GM23338 (cell line): Measurements from ENCODE around the gene KIFC1. TPM values are rescaled to one million over a fixed set of nuclear protein-coding genes. Genes with fewer than 3 reads are reported as not detected.

Experiments used
- ATAC-seq: fragments of 200-7000 bp; cut with Tn5 transposase; 3 replicates; pipeline ENCODE4 v1.9.1; 2020
- DNase-seq: peaks from one replicate; pipeline ENCODE4 v3.0.0-alpha.2; 2015; ENCODE audit warnings: low spot score
- H2AFZ ChIP-seq: fragments of 200-600 bp; sonication (generic); 2 replicates; pipeline ENCODE4 v1.8.0; 2016; ENCODE audit warnings: antibody characterized with exemption, mild to moderate bottlenecking, moderate library complexity
- H3F3A ChIP-seq: fragments of 200-600 bp; sonication (generic); replicated peaks from 2 replicates; pipeline ENCODE4 v1.8.0; 2017; ENCODE audit warnings: antibody characterized with exemption, mixed run types, low read depth
- H3K27ac ChIP-seq: fragments of 200-600 bp; sonication (generic); 2 replicates; pipeline ENCODE4 v1.6.1; 2016; ENCODE audit warnings: low read depth
- H3K27me3 ChIP-seq: fragments of 200-600 bp; sonication (generic); 2 replicates; pipeline ENCODE4 v1.8.0; 2016; ENCODE audit warnings: mild to moderate bottlenecking, mixed run types, moderate library complexity; ENCODE audit not compliant: insufficient read depth
- H3K36me3 ChIP-seq: fragments of 200-600 bp; sonication (generic); 2 replicates; pipeline ENCODE4 v1.8.0; 2016; ENCODE audit warnings: mild to moderate bottlenecking; ENCODE audit not compliant: insufficient read depth
- H3K4me1 ChIP-seq: fragments of 200-600 bp; sonication (generic); 2 replicates; pipeline ENCODE4 v1.8.0; 2016; ENCODE audit warnings: mild to moderate bottlenecking, moderate library complexity; ENCODE audit not compliant: insufficient read depth
- H3K4me2 ChIP-seq: fragments of 200-600 bp; sonication (generic); 2 replicates; pipeline ENCODE4 v1.7.1; 2017; ENCODE audit warnings: mixed run types
- H3K4me3 ChIP-seq: fragments of 200-600 bp; sonication (generic); 2 replicates; pipeline ENCODE4 v1.6.1; 2016; ENCODE audit warnings: mixed run types
- H3K79me2 ChIP-seq: fragments of 200-600 bp; sonication (generic); replicated peaks from 2 replicates; pipeline ENCODE4 v1.8.0; 2017; ENCODE audit warnings: mild to moderate bottlenecking; ENCODE audit not compliant: insufficient read depth
- H3K9me2 ChIP-seq: fragments of 200-600 bp; sonication (generic); 2 replicates; pipeline ENCODE4 v1.8.0; 2017; ENCODE audit not compliant: insufficient read depth
- H4K20me1 ChIP-seq: fragments of 200-600 bp; sonication (generic); replicated peaks from 2 replicates; pipeline ENCODE4 v1.8.0; 2017; ENCODE audit warnings: mild to moderate bottlenecking; ENCODE audit not compliant: insufficient read depth
- H3K27ac Mint-ChIP-seq: 2 replicates; pipeline ENCODE4 v1.8.0; 2020; ENCODE audit warnings: inconsistent platforms, mild to moderate bottlenecking, moderate library complexity, mixed read lengths
- H3K27me3 Mint-ChIP-seq: 3 replicates; pipeline ENCODE4 v1.8.0; 2022; ENCODE audit warnings: low read depth, mild to moderate bottlenecking, moderate library complexity, mixed read lengths, inconsistent platforms; ENCODE audit not compliant: insufficient read depth, poor library complexity
- H3K36me3 Mint-ChIP-seq: 3 replicates; pipeline ENCODE4 v1.8.0; 2021; ENCODE audit warnings: low read depth, mild to moderate bottlenecking, inconsistent platforms, moderate library complexity, mixed read lengths
- H3K4me1 Mint-ChIP-seq: 3 replicates; pipeline ENCODE4 v1.8.0; 2020; ENCODE audit warnings: mild to moderate bottlenecking, inconsistent platforms, mixed read lengths
- H3K4me3 Mint-ChIP-seq: 3 replicates; pipeline ENCODE4 v1.8.0; 2021; ENCODE audit warnings: moderate library complexity, mild to moderate bottlenecking, inconsistent platforms, mixed read lengths
- H3K9me3 Mint-ChIP-seq: 3 replicates; pipeline ENCODE4 v1.8.0; 2020; ENCODE audit warnings: moderate library complexity, mild to moderate bottlenecking, inconsistent platforms, mixed read lengths
- CTCF ChIP-seq, 2 experiments: fragments of 200-600 bp in 1 of 2; sonication (generic) in 1 of 2; conservative IDR thresholded peaks; 2 replicates each; pipeline versions ENCODE4 v1.5.1 to v1.6.1; 2016 to 2017; ENCODE audit warnings: antibody characterized with exemption in 2 of 2, low read depth in 2 of 2, mild to moderate bottlenecking in 2 of 2, moderate library complexity in 1 of 2
- EZH2phosphoT487 ChIP-seq: fragments of 200-600 bp; sonication (generic); IDR thresholded peaks from one replicate; pipeline ENCODE4 v1.8.1; 2018; ENCODE audit warnings: antibody characterized with exemption; ENCODE audit not compliant: unreplicated experiment
- ZNF331 ChIP-seq: fragments of 250-450 bp; sonication (Bioruptor Pico); IDR thresholded peaks from 2 replicates; pipeline ENCODE4 v1.5.0; 2020; ENCODE audit warnings: low read depth, mild to moderate bottlenecking, moderate library complexity
- ZNF462 ChIP-seq: fragments of 250-450 bp; sonication (Bioruptor Pico); IDR thresholded peaks from 2 replicates; pipeline ENCODE4 v1.5.0; 2020; ENCODE audit warnings: mild to moderate bottlenecking, moderate library complexity
- polyA plus RNA-seq: library from polyadenylated mRNA; unstranded; fragments of >200 nt; fragmentation: Nextera tagmentation; extraction: Ambion mirVana; gene quantifications from 2 replicates; pipeline ENCODE4 v1.2.1, GENCODE V29; 2016
- total RNA-seq: library from RNA; depleted of rRNA; stranded (reverse); fragments of >200 nt; shearing (Covaris generic); gene quantifications from 2 replicates; pipeline ENCODE4 v1.2.3, GENCODE V29; 2014

KIFC1 gene
- total and polyA plus RNA-seq, 2 experiments from 2014 or later, result 10.3 to 61.7 TPM

- Histone ChIP-seq H2AFZ (no peak overlapping the region), H3K36me3 (no peaks in the 10 kb centered on the region), H3K27me3 (no peaks in the 10 kb centered on the region), H3K79me2 (no peaks in the 10 kb centered on the region), H3K4me1 (no peaks in the 10 kb centered on the region), H3K4me2 (no peak overlapping the region), H3K9me2 (no peaks in the 10 kb centered on the region), H4K20me1 (no peaks in the 10 kb centered on the region), H3K4me3 (no peak overlapping the region), H3K27ac (no peak overlapping the region), H3F3A (no peaks in the 10 kb centered on the region)
- Mint-ChIP-seq H3K4me1 (no peaks in the 10 kb centered on the region), H3K9me3 (no peaks in the 10 kb centered on the region), H3K4me3 (no peak overlapping the region), H3K36me3 (no peaks in the 10 kb centered on the region), H3K27me3 (peaks cover 9% of the 10 kb centered on the region), H3K27ac (no peak overlapping the region)
- no peak for DNase-seq
- TF ChIP-seq ZNF462 (no peak), CTCF (conservative IDR thresholded peaks at IDR 0.05; ENCODE audit: low read depth in 2 of 2) (no peak), EZH2phosphoT487 (no peak), ZNF331 (CRISPR knock-in tag) (no peak)
- no peak for ATAC-seq
These were observed 8.0 kb upstream of the KIFC1 start for GRCh38 chr6:33383427-33384185.
